SK-N-MC (cell line): ENCODE measurements around the gene PSMB4.

Experiments used
- EZH2 ChIP-seq: fragments of 200-600 bp; sonication (generic); IDR thresholded peaks from one replicate; pipeline ENCODE4 v1.6.1; 2017; ENCODE audit warnings: antibody characterized with exemption
- POLR2AphosphoS5 ChIP-seq: IDR thresholded peaks from 2 replicates; pipeline ENCODE4 v1.6.1; 2012; ENCODE audit warnings: mild to moderate bottlenecking, low read depth, low read length, borderline replicate concordance

- no peak for TF ChIP-seq EZH2
- no peak for TF ChIP-seq POLR2AphosphoS5
These were observed 12.5 kb downstream of the PSMB4 start for GRCh38 chr1:151411884-151412283.
